Smooth muscle cell (in vitro differentiated cells): ENCODE data around the gene CRISPLD2. TPM values are rescaled to one million over a fixed set of nuclear protein-coding genes. Genes with fewer than 3 reads are reported as not detected.

Source experiments
- DNase-seq: peaks from one replicate; lab custom pipeline; 2025; ENCODE audit not compliant: unreplicated experiment; lab: John Stamatoyannopoulos, UW
- H2AFZ ChIP-seq: fragments of 200-600 bp; sonication (generic); 2 replicates; pipeline ENCODE4 v1.6.0; 2016; ENCODE audit warnings: antibody characterized with exemption, low read depth, mild to moderate bottlenecking
- H3F3A ChIP-seq: fragments of 200-600 bp; sonication (generic); 2 replicates; pipeline ENCODE4 v1.6.0; 2017; ENCODE audit warnings: antibody characterized with exemption, low read depth
- H3K27ac ChIP-seq: fragments of 200-600 bp; sonication (generic); 2 replicates; pipeline ENCODE4 v1.5.1; 2016; ENCODE audit warnings: low read depth, mild to moderate bottlenecking
- H3K27me3 ChIP-seq: fragments of 200-600 bp; sonication (generic); 2 replicates; pipeline ENCODE4 v1.6.1; 2016; ENCODE audit warnings: low read depth, mild to moderate bottlenecking
- H3K36me3 ChIP-seq: fragments of 200-600 bp; sonication (generic); 2 replicates; pipeline ENCODE4 v1.5.1; 2016; ENCODE audit warnings: low read depth
- H3K4me1 ChIP-seq: fragments of 200-600 bp; sonication (generic); 2 replicates; pipeline ENCODE4 v1.5.1; 2016; ENCODE audit warnings: low read depth
- H3K4me2 ChIP-seq: fragments of 200-600 bp; sonication (generic); 2 replicates; pipeline ENCODE4 v1.6.0; 2016; ENCODE audit warnings: mild to moderate bottlenecking
- H3K4me3 ChIP-seq: fragments of 200-600 bp; sonication (generic); 2 replicates; pipeline ENCODE4 v1.5.1; 2016; ENCODE audit warnings: mild to moderate bottlenecking
- H3K79me2 ChIP-seq: fragments of 200-600 bp; sonication (generic); 2 replicates; pipeline ENCODE4 v1.6.0; 2016; ENCODE audit warnings: low read depth, mild to moderate bottlenecking
- H3K9ac ChIP-seq: fragments of 200-600 bp; sonication (generic); 2 replicates; pipeline ENCODE4 v1.6.0; 2016; ENCODE audit warnings: low read depth
- H3K9me3 ChIP-seq: fragments of 200-600 bp; sonication (generic); replicated peaks from 2 replicates; pipeline ENCODE4 v1.5.1; 2016; ENCODE audit warnings: low read depth
- H4K20me1 ChIP-seq: fragments of 200-600 bp; sonication (generic); 2 replicates; pipeline ENCODE4 v1.6.0; 2016; ENCODE audit warnings: low read depth
- CTCF ChIP-seq: fragments of 200-600 bp; sonication (generic); IDR thresholded peaks from 2 replicates; pipeline ENCODE4 v1.5.1; 2017; ENCODE audit warnings: borderline replicate concordance, mild to moderate bottlenecking, antibody characterized with exemption; ENCODE audit not compliant: insufficient read depth, poor library complexity, severe bottlenecking
- WGBS: methylation state at CpG from one replicate; pipeline ENCODE4 v1.1.7; 2016; ENCODE audit warnings: low lambda C conversion rate; 5-methylcytosine and 5-hydroxymethylcytosine counted together
- polyA plus RNA-seq: library from polyadenylated mRNA; unstranded; fragments of >200 nt; fragmentation: Nextera tagmentation; extraction: Ambion mirVana; gene quantifications from 2 replicates; pipeline ENCODE4 v1.2.1, GENCODE V29; 2016
- total RNA-seq: library from RNA; depleted of rRNA; stranded (reverse); fragments of >200 nt; gene quantifications from 2 replicates; pipeline ENCODE4 v1.2.3, GENCODE V29; 2014

The CRISPLD2 gene
- total and polyA plus RNA-seq, 2 experiments from 2014 or later, result 63.1 to 105 TPM

GRCh38 chr16:84885342-84885910 is 65.6 kb downstream of the CRISPLD2 start:
- Histone ChIP-seq H4K20me1 (no peaks in the 10 kb centered on the region), H3K27ac (peak overlapping the region; percentile 47), H3K27me3 (no peaks in the 10 kb centered on the region), H3K9me3 (no peaks in the 10 kb centered on the region), H3K79me2 (no peaks in the 10 kb centered on the region), H3F3A (peaks cover 31% of the 10 kb centered on the region), H3K4me3 (no peak overlapping the region), H2AFZ (no peak overlapping the region), H3K9ac (no peak overlapping the region), H3K36me3 (peaks cover 8% of the 10 kb centered on the region), H3K4me1 (peaks cover 12% of the 10 kb centered on the region), H3K4me2 (no peak overlapping the region)
- TF ChIP-seq CTCF, result no peak
- no peak for DNase-seq
- WGBS, result 75% methylated on average over 9 of the region's 9 CpGs

- no peak overlapping the region for H3K27ac ChIP-seq
- H2AFZ ChIP-seq, result no peak overlapping the region
- no peak overlapping the region for H3K4me2 ChIP-seq
- H3K36me3 ChIP-seq, result peaks cover 8% of the 10 kb centered on the region
- WGBS, result 94% methylated on average over 11 of the region's 11 CpGs
- no peak overlapping the region for H3K9ac ChIP-seq
- H3K4me1 ChIP-seq, result peaks cover 12% of the 10 kb centered on the region
- DNase-seq, result no peak
- H3K9me3 ChIP-seq, result no peaks in the 10 kb centered on the region
- no peak overlapping the region for H3K4me3 ChIP-seq
- H3F3A ChIP-seq, result peaks cover 24% of the 10 kb centered on the region
- no peaks in the 10 kb centered on the region for H3K27me3 ChIP-seq
- H3K79me2 ChIP-seq, result no peaks in the 10 kb centered on the region
- no peak for TF ChIP-seq CTCF
- no peaks in the 10 kb centered on the region for H4K20me1 ChIP-seq
Observed at GRCh38 chr16:84886497-84887090, 66.8 kb downstream of the CRISPLD2 start.

- WGBS, result 91% methylated on average over 14 of the region's 15 CpGs
- Histone ChIP-seq H3K79me2 (no peaks in the 10 kb centered on the region), H3K4me1 (peaks cover 12% of the 10 kb centered on the region), H3K4me3 (no peak overlapping the region), H3K4me2 (no peak overlapping the region), H3F3A (peaks cover 24% of the 10 kb centered on the region), H3K27ac (no peak overlapping the region), H3K36me3 (peaks cover 8% of the 10 kb centered on the region), H2AFZ (no peak overlapping the region), H4K20me1 (no peaks in the 10 kb centered on the region), H3K9me3 (no peaks in the 10 kb centered on the region), H3K9ac (no peak overlapping the region), H3K27me3 (no peaks in the 10 kb centered on the region)
- no peak for TF ChIP-seq CTCF
- DNase-seq, result no peak
Observed at GRCh38 chr16:84887207-84887606, 67.4 kb downstream of the CRISPLD2 start.

- no peaks in the 10 kb centered on the region for H4K20me1 ChIP-seq
- no peak for DNase-seq
- 83% methylated on average over 7 of the region's 7 CpGs for WGBS
Observed at GRCh38 chr16:84888450-84888849, 68.7 kb downstream of the CRISPLD2 start.

More at GRCh38 chr16:84888450-84888849, 68.7 kb downstream of the CRISPLD2 start:
- Histone ChIP-seq H3K4me1 (peaks cover 12% of the 10 kb centered on the region), H3K4me3 (no peak overlapping the region), H3K27ac (no peak overlapping the region), H3K4me2 (no peak overlapping the region), H3K9me3 (no peaks in the 10 kb centered on the region), H2AFZ (no peak overlapping the region), H3F3A (peaks cover 18% of the 10 kb centered on the region), H3K9ac (no peak overlapping the region), H3K79me2 (no peaks in the 10 kb centered on the region), H3K36me3 (peaks cover 8% of the 10 kb centered on the region), H3K27me3 (no peaks in the 10 kb centered on the region)
- no peak for TF ChIP-seq CTCF
